Activated B cell treated with CpG ODN at 0.5 μM for 24 hours (primary cell): ENCODE results near the gene TLR4. TPM values are rescaled to one million over a fixed set of nuclear protein-coding genes. Genes with fewer than 3 reads are reported as not detected.

Source experiments
- ATAC-seq: fragments of 200-7000 bp; cut with Tn5 transposase; one replicate; pipeline ENCODE4 v1.10.0; 2021; ENCODE audit warnings: low read depth, mild to moderate bottlenecking, moderate library complexity
- CTCF ChIA-PET: fragments of 350-600 bp; sonication (Branson Sonifier 250); formaldehyde crosslinking; loops from one replicate; lab custom pipeline; 2021; ENCODE audit warnings: antibody characterized with exemption; lab: Charles Lee
- POLR2A ChIA-PET: fragments of 350-600 bp; sonication (Branson Sonifier 250); formaldehyde crosslinking; loops from one replicate; lab custom pipeline; 2021; ENCODE audit warnings: antibody characterized with exemption; lab: Charles Lee
- DNase-seq: peaks from one replicate; pipeline ENCODE4 v3.0.0; 2022
- H3K27ac Mint-ChIP-seq: one replicate; pipeline ENCODE4 v1.8.0; 2020; ENCODE audit warnings: mixed read lengths
- H3K27me3 Mint-ChIP-seq: one replicate; pipeline ENCODE4 v1.8.0; 2021; ENCODE audit warnings: mixed read lengths
- H3K36me3 Mint-ChIP-seq: one replicate; pipeline ENCODE4 v1.8.0; 2021; ENCODE audit warnings: low read depth, mixed read lengths
- H3K4me1 Mint-ChIP-seq: one replicate; pipeline ENCODE4 v1.8.0; 2021; ENCODE audit warnings: mixed read lengths
- H3K4me3 Mint-ChIP-seq: one replicate; pipeline ENCODE4 v1.8.0; 2020; ENCODE audit warnings: mild to moderate bottlenecking, mixed read lengths
- H3K9me3 Mint-ChIP-seq: one replicate; pipeline ENCODE4 v1.8.0; 2020; ENCODE audit warnings: mixed read lengths
- intact Hi-C: fragments of 100-400 bp; cut with micrococcal nuclease; formaldehyde crosslinking; loops from one replicate; pipeline ENCODE4 v1.15.1; 2024
- total RNA-seq: library from RNA; stranded (reverse); gene quantifications from 2 replicates; pipeline ENCODE4 v1.2.3, GENCODE V29; 2022
- TF ChIP-seq, protein P1 (sequence below): fragments of 200-600 bp; IDR thresholded peaks from one replicate; pipeline ENCODE4 v1.8.0; 2022; ENCODE audit warnings: antibody characterized with exemption, mild to moderate bottlenecking

The TLR4 gene
- total RNA-seq, result 2.0 and 2.2 TPM in 2 replicates

DNA sequence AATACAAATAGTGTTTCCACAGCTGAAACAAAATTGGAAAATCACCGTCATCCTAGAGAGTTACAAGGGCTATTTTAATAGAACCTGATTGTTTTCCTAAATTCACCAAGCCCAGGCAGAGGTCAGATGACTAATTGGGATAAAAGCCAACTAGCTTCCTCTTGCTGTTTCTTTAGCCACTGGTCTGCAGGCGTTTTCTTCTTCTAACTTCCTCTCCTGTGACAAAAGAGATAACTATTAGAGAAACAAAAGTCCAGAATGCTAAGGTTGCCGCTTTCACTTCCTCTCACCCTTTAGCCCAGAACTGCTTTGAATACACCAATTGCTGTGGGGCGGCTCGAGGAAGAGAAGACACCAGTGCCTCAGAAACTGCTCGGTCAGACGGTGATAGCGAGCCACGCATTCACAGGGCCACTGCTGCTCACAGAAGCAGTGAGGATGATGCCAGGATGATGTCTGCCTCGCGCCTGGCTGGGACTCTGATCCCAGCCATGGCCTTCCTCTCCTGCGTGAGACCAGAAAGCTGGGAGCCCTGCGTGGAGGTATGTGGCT, at the start of gene TLR4:
TSS of gene TLR4 (plus strand) at position 380 of the 552 bp plus-strand sequence. CDS start at position 450, 70 bp downstream.
- CTCF ChIA-PET, result no interaction called here
- H3K4me3 Mint-ChIP-seq, result peak within 1 kb of the TSS; percentile 82
- H3K4me1 Mint-ChIP-seq, result peaks cover 40% of the 10 kb centered on the region
- H3K36me3 Mint-ChIP-seq, result peaks cover 3% of the 10 kb centered on the region
- intact Hi-C loops, result loop anchor here (1.0 to 5.0 kb wide), 5 partner anchors 14 to 233 kb away; no protein-coding TSS in a partner anchor
- peak; percentile 42 for DNase-seq
- ATAC-seq, result peak; percentile 97
- POLR2A ChIA-PET, result interaction anchor here (0.7 to 1.4 kb wide), 3 partner anchors 80 to 278 kb away, joined by 3 to 4 read pairs (median 3); no protein-coding TSS in a partner anchor
- no peaks in the 10 kb centered on the region for H3K9me3 Mint-ChIP-seq
- peak within 1 kb of the TSS; percentile 84 for H3K27ac Mint-ChIP-seq
- no peaks in the 10 kb centered on the region for H3K27me3 Mint-ChIP-seq
- TF ChIP-seq, protein P1, sequence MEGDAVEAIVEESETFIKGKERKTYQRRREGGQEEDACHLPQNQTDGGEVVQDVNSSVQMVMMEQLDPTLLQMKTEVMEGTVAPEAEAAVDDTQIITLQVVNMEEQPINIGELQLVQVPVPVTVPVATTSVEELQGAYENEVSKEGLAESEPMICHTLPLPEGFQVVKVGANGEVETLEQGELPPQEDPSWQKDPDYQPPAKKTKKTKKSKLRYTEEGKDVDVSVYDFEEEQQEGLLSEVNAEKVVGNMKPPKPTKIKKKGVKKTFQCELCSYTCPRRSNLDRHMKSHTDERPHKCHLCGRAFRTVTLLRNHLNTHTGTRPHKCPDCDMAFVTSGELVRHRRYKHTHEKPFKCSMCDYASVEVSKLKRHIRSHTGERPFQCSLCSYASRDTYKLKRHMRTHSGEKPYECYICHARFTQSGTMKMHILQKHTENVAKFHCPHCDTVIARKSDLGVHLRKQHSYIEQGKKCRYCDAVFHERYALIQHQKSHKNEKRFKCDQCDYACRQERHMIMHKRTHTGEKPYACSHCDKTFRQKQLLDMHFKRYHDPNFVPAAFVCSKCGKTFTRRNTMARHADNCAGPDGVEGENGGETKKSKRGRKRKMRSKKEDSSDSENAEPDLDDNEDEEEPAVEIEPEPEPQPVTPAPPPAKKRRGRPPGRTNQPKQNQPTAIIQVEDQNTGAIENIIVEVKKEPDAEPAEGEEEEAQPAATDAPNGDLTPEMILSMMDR, result no peak

DNA sequence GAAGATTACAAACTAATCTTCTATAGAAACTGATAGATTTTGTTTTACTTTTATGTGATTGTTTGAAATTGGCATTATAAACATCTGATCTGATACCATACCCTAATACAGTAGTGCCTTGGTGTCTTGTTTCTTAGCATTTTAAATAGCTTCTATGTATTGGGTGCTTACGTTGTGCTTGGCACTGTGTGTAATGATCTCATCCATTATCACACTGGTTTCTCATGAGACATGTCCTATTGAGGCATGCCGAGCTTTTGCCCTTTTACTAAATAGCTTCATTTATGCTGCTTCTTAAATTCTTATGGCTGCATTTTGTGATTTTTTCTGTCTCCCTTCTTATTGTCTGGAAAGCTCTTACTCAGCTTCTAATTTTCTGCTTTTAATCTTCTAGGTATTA, 48.2 kb upstream of the TLR4 start:
- TF ChIP-seq, protein P1, result no peak
- CTCF ChIA-PET, result no interaction called here

DNA sequence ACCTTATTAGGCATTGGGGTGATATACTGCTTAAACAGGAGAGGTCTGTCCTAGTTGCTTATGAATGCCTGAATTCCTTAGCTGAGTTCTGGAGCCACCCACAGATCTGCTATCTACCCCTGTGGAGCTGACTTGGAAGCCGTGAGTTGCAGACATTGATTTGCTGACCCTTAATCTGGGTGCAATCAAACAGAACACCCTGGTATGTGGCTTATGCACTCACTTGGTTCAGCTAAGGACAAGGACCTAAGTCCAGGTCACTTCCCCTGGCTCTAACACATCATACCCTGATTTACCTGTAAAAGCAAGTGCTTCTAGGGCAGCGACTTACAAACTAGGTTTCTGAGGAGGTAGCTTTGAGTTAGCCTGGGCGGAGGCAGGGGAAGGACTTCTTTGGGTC, 41.6 kb upstream of the TLR4 start:
- DNase-seq, result no peak
- intact Hi-C loops, result no loop called here
- POLR2A ChIA-PET, result no interaction called here
- Mint-ChIP-seq H3K27me3 (peaks cover 15% of the 10 kb centered on the region), H3K27ac (no peak overlapping the region), H3K36me3 (no peaks in the 10 kb centered on the region), H3K4me1 (no peaks in the 10 kb centered on the region), H3K4me3 (no peak overlapping the region), H3K9me3 (no peaks in the 10 kb centered on the region)
- ATAC-seq, result no peak
- TF ChIP-seq, protein P1, result no peak
- CTCF ChIA-PET, result no interaction called here

More for the DNA sequence above, 48.2 kb upstream of the TLR4 start:
- intact Hi-C loops, result no loop called here
- Mint-ChIP-seq H3K4me1 (no peaks in the 10 kb centered on the region), H3K36me3 (no peaks in the 10 kb centered on the region), H3K27me3 (peaks cover 11% of the 10 kb centered on the region), H3K9me3 (no peaks in the 10 kb centered on the region), H3K27ac (no peak overlapping the region), H3K4me3 (no peak overlapping the region)
- ATAC-seq (no peak), DNase-seq (no peak)
- POLR2A ChIA-PET, result no interaction called here

GRCh38 chr9:117664419-117664818, 39.8 kb upstream of the TLR4 start:
- CTCF ChIA-PET, result no interaction called here

DNA sequence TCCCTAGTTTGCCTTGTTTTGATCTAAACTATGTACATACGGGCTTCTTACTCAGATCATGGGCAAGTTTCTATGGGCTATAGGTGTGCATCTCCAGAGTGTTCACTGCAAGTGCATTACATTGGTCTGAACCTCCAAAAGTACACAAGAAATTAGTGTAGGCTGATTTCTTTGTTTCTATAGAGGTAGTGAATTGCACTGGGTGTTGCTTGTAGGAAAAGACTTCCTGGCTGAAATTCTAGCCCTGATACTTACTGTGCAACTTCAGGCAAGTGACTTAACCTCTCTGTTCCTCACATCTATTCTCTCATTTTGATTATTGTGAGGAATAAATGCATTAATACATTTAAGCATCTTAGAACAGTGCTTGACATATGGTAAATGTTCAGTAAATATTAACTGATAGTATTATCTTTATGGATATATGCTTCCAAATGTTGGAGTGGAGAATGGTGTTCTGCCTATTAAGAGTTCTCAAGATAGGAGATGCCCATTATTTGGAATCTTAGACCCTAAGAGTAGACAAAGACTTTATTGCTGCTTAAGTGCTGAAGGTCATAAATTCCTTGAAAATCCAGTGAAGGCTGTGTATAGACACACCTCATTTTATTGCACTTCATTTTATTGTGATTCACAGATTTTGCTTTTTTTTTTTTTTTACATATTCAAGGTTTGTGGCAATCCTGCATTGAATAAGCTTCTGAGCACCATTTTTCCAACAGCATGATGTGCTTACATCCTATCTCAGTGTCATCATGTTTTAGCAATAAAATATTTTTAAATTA, 38.4 kb upstream of the TLR4 start:
- POLR2A ChIA-PET, result no interaction called here

More at GRCh38 chr9:117664419-117664818, 39.8 kb upstream of the TLR4 start:
- Mint-ChIP-seq H3K4me1 (no peaks in the 10 kb centered on the region), H3K27me3 (peaks cover 20% of the 10 kb centered on the region), H3K4me3 (no peak overlapping the region), H3K9me3 (no peaks in the 10 kb centered on the region), H3K36me3 (no peaks in the 10 kb centered on the region), H3K27ac (no peak overlapping the region)
- DNase-seq (no peak), ATAC-seq (no peak)
- TF ChIP-seq, protein P1, result no peak
- intact Hi-C loops, result no loop called here
- POLR2A ChIA-PET, result no interaction called here

More for the DNA sequence above, 38.4 kb upstream of the TLR4 start:
- Mint-ChIP-seq H3K36me3 (no peaks in the 10 kb centered on the region), H3K9me3 (no peaks in the 10 kb centered on the region), H3K4me1 (no peaks in the 10 kb centered on the region), H3K27me3 (peaks cover 19% of the 10 kb centered on the region), H3K4me3 (no peak overlapping the region), H3K27ac (no peak overlapping the region)
- DNase-seq (no peak), ATAC-seq (no peak)
- intact Hi-C loops, result no loop called here
- TF ChIP-seq, protein P1, result no peak
- CTCF ChIA-PET, result no interaction called here
